Raji (cell line): Measurements from ENCODE around the gene CACNA2D2.

Experiments
- POLR2A ChIP-seq: IDR thresholded peaks from 2 replicates; pipeline ENCODE4 v1.6.1; 2011; ENCODE audit warnings: low read depth, low read length, control low read depth; ENCODE audit not compliant: insufficient read depth

The CACNA2D2 gene

DNA sequence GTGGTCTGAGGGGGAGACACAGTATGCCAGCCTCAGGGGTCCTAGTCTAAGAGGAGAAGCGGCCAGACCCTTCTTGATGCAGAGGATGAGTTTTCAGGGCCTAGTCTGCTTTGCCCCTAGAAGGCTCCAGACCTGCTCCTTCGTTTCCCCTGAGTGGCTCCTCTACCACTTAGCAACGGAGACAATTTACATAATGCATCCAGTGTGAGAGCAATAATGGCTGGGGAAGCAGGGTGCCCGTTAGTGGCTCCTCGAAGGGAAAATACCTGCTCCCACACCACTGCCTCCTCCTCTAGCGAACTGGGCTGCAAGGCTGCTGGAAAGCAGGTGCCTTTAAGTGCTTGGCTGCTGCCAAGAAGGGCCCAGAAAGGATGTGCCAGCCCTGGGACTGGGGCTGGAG, 38.9 kb downstream of the CACNA2D2 start:
- TF ChIP-seq POLR2A: no peak

DNA sequence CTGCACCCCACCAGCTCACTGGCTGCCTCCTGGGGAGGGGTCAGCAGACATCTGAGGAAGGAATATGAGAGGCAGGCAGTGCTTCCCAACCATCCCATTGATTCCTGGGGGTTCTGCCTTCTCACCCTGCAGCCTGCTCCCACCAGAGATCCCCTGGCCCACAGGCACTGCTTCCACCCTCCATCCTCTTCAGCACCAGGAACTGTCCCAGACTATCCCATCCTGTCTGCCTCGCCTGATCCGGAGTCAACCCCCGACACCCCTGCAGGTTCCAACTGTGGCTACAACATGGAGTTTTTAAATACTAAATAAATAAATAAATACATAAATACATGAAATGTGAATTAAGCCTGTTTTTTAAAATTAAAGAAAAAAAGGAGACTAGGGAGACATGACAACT, 43.6 kb downstream of the CACNA2D2 start:
- no peak for TF ChIP-seq POLR2A

DNA sequence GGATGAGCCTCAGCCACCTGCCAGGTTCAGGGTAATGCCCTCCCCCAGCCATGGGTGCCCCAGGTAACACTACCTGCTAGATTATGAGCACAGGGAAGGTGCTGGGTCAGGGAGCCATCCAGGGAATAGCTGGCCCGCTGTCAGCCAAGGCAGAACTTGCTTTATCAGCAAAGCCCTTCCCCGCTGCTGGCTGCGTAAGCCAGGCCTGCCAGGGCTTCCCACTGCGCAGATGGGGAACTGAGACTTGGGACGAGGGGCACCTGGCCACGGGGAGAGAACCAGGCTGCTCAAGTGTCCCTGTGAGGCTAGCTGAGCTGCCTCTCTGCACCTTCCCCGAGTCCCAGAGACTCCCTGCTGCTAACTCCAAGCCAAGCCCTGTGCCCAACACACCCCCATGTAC, 45.4 kb downstream of the CACNA2D2 start:
- no peak for TF ChIP-seq POLR2A

DNA sequence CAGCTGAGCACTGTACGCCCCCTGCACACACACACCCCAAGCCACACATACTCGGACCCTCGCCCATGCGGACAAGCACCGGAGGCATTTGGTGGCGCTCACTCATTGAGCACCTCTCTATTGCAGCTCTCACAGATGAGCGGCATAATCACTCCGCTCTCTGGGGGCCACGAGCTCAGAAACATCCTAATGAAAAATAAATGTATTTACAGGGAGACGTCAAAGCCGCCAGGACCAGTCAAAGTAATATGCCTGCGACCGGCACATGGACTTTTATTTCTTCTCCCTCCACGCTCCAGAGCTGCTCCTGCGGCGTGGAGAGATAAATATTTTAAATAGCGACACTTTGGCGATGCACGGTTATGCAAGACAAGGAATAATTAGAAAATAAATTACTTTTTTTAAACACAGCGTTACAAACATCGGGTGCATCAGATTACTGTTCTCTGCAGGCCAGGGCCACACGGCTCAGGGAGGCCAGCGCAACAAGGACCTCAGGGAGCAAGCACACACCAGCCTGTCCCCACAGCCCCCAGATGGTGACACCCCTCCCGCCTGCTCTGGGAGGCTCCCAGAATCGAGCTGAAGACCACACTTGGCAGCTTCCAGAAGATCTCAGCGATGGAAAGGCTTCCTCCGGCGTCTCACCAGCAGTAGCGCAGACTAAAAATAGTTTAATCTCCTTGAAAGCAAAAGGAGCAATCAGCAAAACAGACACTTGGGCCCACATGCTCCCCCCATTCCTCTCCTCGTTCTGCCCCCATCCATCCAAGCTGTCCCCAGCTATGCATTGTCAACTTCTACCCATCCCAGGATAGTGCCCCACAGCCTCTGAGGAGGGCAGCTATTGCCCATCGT, 48.0 kb downstream of the CACNA2D2 start:
- TF ChIP-seq POLR2A: no peak

DNA sequence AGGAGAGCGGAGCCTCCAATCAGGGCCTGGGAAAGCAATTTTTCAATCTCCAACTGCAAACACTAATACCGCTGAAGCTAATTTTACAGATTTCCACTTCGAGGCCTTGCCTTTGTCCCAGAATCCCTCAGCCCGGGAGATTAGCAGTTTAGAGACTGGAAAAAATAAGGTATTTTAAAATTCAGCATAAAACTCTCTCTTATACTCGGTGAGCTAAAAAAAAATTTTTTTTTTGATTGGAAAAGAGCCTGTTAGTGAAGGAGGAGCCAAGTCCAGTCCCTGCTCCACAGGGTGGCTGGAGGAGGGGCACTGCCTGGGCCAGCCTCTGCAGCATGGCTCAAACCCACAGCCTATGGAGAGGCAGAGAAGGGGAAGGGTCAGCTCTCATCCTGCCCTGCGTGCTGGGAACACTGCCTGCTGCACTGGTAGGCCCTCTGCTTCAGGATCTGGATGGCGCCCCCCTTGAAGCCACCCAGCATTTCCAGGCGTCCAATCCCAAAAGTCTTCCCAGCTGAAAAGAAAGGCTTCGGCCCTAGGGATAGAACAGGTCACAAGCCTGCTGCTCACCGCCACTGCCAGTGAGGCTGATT, 48.9 kb downstream of the CACNA2D2 start:
- TF ChIP-seq POLR2A: no peak

DNA sequence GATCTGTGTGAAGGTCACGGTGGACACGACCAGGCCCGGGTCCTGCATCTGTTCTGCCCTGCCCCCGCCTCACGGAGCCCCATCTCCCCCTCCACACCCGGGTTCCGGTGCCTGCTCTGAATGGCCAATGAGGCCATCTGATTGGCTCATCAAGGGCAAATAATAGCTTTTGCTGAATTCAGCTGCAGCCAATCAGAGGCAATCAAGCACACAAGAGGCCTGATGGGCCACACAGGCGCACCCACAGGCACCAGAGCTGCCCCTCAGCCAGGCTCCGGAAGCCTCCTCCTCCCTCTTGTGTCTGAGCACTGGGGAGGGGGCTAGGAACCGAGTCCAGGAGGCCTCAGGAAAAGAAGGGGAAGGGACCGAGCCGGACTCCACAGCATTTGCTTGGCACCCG, 49.5 kb downstream of the CACNA2D2 start:
- TF ChIP-seq POLR2A: no peak

DNA sequence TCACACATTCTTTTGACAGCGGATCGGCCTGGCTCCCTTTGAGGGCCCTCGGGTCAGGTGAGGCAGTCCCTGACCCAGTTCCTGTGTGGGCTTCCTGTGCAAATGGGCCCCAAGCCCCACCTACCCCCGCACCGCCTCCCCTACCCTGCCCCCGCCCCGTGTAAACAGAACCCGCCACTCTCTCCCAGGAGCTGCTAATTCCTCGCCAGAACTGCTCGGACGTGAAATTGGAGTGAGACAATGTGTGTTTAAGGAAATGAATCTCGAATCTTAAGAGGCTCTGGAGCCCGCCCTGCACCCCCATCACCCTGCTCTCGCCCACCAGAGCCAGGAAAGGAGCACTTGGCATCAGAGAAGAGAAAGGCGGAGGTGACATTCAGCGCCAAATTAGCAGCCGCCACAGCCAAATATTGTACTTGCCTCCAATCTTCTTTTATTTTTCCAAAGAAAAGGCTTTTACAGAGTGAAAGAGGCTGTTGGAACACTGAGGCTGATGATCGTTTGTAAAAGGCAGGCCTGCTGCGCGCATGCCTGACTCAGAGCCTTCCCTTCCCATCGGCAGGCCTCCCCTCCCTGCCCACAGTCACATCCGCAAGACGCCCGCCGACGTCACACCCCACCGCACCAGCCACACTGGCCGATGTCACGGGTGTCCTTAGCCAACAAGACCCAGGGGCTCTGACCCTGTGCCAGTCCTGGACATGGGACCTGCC, 53.1 kb downstream of the CACNA2D2 start:
- no peak for TF ChIP-seq POLR2A

DNA sequence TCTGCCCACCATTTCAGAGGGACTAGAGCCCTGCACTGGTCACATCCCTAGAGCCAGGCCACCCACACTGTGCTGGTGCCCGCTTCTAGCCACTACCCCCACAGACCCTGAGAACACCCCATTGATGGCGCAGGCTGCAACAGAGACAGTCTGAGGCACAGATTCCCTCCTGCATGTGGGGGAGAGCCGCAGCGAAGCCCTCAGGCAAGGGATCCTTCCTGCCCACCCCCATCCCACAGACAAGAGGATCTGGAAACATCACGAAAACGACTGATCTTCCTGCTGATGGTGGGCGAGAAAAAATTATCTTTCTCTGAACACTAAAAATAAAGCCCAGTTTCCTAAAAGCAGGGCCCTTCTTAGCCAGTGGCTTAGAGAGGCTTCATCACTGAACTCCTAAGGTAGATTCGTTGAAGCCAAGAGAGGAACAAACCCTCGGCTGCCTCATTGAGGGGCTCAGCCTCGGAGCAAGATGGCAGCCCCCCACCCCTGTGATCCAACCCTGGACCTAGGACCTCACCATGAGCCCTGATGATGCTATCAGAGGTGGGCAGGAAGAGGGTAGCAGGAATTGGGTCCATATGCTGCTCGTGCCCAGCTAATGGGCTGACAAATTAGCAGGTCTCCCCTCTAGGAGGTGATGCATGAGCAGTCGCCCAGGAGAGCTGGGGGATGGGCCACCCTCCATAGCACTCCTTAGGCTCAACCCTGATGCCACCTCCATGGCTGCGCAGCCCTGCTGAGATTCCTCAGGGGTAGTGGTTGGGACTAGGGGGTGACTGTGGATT, 54.5 kb downstream of the CACNA2D2 start:
- TF ChIP-seq POLR2A: no peak

DNA sequence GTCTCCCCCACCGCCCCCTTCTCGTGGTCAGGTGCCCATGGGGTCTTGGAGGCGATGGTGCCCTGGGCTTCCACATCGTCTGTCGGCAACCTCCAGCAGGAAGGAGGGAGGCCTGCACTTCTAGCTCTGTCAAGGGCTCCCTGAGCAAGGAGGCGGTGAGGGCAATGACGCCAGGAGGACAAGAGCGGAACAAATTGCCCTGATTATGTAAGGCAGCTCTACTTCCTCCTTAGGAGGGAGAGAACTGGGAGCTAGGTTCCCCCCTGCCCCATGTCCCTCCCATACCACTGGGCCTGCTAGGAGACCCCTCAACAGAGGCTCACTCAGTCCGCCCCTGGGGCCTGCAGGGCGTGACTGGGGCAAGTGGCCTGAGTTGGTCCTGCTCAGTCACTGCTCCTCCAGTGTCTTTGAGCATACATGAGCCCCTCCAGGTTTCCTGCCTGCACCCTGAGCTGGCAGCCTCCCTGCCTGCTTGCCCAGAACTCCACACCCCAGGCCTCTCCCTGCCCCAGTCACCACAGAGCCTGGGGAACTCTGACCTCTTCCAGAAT, 56.1 kb downstream of the CACNA2D2 start:
- TF ChIP-seq POLR2A: no peak

DNA sequence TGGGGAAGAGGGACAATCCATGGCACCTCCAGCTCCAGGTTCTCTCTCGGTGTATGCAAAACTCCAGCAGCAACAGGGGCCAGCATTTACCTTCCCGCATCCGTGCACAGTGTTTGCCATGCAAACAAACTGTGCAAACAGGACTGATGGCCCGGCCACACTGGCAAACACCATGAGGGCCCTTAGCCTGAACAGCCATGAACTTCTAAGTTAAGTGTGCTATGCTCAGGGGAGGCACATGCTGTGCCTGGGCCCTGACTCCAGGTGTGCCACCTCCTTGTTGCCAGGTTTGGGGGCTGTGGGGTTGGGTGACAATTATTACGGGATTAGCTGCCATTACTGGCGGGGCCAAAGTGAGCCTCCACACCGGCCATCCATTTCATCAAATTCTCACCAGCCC, 57.5 kb downstream of the CACNA2D2 start:
- no peak for TF ChIP-seq POLR2A

DNA sequence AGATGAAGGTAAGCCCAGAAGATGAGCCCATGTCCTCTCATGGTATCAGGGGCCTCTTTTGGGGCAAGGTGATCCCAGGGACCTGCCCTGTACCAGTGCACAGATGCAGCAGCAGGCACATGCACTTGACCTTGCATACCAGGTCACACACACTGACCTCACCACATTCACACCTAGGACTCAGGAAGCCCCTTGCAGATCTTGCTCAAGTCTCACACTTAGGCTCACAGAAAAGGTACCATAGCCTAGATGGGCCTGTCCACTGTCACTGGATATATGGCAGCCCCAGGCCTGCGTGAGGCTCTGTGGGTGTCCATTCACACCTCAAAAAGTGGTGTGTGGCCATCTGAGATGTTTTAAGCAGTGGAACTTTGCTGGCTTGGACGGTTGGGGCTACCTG, 58.7 kb downstream of the CACNA2D2 start:
- TF ChIP-seq POLR2A: no peak

DNA sequence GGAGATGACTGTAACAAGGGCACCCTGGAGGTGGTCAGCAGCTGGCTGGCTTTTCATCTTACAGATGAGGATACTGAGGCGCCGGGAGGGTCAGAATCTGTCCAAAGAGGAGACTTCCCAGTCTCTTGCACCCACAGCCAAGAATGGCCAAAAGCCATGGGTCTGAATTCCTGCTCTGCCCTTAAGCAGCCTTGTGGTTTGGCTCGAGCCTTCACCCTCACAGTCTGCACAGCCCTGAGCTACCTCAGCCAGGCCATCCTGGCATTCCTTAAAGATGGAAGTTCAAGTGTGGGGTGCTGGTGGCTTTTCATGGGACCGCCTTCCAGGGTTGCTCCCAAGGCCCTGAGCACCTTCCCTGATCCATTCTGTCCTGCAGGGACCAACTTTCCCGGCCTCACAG, 59.2 kb downstream of the CACNA2D2 start:
- no peak for TF ChIP-seq POLR2A

DNA sequence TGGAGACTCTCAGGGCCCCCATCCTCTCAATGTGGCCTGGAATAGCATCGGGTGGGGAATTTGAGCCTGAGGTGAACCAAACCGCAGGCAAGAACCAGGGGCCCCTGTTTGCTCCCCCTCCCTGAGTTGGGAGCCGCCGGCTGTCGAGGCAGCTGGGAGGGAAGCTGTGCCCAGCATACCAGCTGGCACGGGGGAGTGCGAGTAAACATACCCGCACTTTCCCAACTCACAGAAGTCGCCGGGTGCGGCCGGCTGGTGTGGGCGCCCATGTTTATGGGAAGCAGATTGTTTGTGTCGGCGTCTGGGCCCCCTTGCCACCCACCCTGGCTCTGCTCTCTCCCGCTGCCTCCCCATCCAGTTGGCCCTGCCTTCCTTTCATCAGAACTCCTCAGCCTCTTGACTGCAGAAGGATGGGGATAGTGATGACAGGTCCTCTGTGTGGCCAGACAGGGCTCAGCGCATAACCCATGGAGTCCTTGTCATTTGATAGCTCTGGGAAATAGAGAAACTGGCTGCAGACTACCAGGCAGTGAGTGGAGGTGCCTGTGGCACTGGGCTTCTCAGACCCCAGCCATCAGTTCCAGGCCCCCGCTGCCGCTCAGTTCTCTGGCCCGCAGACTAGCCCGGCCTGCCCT, 60.4 kb downstream of the CACNA2D2 start:
- no peak for TF ChIP-seq POLR2A

DNA sequence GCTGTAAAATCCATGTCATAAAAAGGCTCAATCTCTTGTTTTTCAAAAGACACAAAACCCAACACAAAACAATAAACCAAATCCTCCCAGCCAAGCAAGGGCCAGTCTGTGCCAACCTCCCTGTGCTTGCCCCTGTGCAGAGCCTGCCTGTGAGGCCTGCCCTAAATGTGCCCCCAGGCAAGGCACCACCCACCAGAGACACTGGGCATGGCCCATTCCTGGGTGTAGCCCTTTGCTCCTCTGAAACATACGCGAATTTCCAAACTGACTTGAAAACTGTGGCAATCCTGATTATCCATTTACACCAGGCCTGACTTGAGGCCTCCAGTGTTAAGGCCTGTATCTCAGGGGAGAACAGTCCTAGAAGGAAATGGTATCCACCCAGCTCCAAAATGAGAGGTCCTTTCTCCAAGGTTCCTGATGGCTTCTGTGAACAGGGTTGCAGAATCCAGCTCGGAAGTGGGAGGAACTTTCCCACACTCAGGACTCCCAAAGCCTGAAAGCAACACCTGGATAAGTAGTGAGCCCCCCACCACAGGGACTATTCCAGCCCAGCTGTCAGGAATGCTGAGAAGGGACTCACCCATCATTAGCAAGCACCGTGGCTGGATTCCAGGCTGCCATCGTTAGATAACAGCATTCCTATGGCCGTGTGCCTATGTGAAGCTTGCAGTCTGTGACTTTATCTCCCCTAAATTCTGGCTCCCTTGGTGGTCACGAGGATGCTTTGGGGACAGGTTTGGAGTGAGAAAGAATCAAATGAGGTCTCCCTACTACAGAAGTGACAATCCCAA, 61.8 kb downstream of the CACNA2D2 start:
- no peak for TF ChIP-seq POLR2A
